RKO (cell line): ENCODE results near the gene VAC14.
"Not testable (repeated sequence)": the region's sequence is repeated elsewhere in the genome, so short reads cannot be mapped to it uniquely, and the experiment has no call there.

ENCODE experiments used
- DNase-seq: peaks from one replicate; pipeline ENCODE4 v3.0.0-alpha.2; 2016; ENCODE audit warnings: low spot score

VAC14 gene

DNA sequence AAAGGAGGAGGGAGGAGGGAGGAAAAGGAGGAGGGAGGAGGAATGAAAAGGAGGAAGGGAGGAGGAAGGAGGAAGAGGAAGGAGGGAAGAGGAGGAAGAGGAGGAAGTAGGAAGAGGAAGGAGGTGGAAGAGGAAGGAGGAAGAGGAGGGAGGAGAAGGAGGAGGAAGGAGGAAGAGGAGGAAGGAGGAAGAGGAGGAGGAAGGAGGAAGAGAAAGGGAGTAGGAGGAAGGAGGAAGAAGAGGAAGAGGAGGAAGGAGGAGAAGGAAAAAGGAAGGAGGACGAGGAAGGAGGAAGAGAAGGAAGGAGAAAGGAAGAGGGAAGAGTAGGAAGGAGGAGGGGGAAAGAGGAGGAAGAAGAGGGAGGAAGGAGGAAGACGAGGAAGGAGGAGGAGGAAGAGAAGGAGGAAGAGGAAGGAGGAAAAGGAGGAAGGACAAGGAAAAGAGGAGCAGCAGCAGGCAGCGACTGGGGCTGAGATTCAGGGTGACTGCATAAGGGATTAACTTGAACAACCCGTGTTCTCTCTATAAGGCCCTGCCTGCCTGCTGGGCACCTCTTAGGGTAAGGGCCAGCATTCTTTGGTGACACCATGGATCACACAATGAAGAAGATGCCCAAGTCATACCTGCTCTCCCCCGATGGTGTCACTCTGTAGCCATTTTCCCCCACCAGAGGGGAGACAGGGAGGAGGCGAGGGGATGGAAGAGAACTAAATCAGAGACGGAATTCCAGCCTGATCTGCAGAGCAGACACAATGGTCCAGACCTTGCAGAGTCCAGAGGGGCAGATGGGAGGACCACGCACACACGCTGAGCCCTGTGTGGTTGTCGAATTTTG lies 156.0 kb downstream of the VAC14 start:
- DNase-seq, result no peak

DNA sequence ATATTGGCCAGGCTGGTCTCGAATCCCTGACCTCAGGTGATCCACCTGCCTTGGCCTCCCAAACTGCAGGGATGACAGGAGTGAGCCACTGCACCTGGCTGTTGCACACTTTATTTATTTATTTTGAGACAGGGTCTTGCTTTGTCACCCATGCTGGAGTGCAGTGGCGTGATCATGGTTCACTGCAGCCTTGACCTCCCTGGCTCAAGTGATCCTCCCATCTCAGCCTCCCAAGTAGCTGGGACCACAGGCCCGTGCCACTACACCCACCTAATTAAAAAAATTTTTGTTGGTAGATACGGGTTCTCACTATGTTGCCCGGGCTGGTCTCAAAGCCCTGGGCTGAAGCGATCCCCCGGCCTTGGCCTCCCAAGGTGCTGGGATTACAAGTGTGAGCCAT lies 157.7 kb downstream of the VAC14 start:
- not testable (repeated sequence) for DNase-seq

DNA sequence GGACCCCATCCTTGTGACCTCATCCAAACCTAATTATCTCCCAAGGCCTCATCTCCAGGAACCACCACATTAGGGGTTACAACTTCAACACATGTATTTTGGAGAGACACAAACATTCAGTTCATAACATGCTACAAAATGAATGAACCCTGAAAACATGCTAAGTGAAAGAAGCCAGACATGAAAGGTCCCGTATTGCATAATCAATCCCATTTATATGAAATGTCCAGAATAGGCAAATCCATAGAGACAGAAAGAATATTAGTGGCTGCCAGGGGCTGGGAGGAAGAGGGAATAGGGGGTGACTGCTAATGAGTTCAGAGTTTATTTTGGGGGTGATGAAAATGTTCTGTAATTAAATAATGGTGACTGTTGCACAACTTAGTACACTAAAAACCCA lies 158.3 kb downstream of the VAC14 start:
- no peak for DNase-seq

DNA sequence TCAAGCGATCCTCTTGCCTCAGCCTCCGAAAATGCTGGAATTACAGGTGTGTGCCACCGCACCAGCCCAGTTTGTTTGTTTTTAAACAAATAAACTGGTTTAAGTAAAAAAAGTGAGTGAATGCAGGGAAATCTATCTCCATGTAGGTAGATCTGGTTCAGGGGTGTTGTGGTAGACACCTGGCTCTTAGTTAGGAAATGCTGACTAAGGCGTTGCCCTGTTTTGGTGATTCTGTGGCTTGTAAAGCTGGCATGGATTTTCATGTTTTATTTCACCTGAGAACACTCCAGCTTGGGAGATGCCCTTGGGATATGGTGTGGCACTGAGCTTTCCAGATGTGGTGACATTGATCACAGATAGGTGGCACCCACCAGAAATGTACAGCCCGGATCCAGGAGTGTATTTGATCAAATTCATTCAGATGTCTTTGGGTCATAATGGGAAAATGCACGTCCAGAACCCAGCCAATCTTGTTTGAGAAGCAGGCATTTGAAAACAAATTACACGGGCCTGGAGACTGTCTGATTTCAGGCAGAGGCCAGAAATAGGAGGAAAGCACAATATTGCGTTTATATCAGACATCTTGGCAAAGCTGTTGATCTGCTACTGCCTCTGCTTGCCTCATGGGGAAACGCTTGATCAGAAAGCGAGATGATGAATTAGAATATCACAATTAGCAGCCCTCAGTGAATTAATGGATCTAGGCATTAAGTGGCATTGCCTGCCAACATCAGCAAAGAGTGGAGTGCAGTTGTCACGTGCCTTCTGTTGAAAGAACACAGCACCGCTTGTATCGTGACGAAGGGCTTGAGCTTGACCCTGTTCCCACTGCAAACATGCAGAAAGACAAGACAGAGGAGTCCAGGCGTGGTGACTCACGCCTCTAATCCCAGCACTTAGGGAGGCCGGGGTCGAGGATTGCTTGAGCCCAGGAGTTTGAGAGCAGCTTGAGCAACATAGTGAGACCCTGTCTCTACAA lies 161.9 kb downstream of the VAC14 start:
- DNase-seq, result no peak
